PC-9 (cell line): ENCODE data around the gene CCDC12. TPM values are rescaled to one million over a fixed set of nuclear protein-coding genes. Genes with fewer than 3 reads are reported as not detected.
A peak's percentile ranks its signal among the peaks of the same experiment; 100 is the strongest.

Experiments
- BruUV-seq: library from RNA; stranded (reverse); fragments of 400-500 nt; replicated peaks from 2 replicates; lab custom pipeline; 2021; lab: Mats Ljungman, UMichigan
- CTCF ChIA-PET: fragments of 300-600 bp; sonication (Branson Sonifier 250); formaldehyde crosslinking; loops from one replicate; lab custom pipeline; 2022; ENCODE audit warnings: antibody characterized with exemption; lab: Charles Lee
- POLR2A ChIA-PET: fragments of 300-600 bp; sonication (Branson Sonifier 250); formaldehyde crosslinking; loops from one replicate; lab custom pipeline; 2022; ENCODE audit warnings: antibody characterized with exemption; ENCODE audit not compliant: unreplicated experiment; lab: Charles Lee
- DNase-seq, 2 experiments: peaks; one replicate each; pipeline versions ENCODE4 v3.0.0 to v3.0.0-alpha.2; 2015 to 2022; ENCODE audit warnings: mixed read lengths in 1 of 2
- H2AFZ ChIP-seq: fragments of 200-600 bp; sonication (generic); 2 replicates; pipeline ENCODE4 v1.8.1; 2017; ENCODE audit warnings: antibody characterized with exemption
- H3F3A ChIP-seq: fragments of 200-600 bp; sonication (generic); 2 replicates; pipeline ENCODE4 v1.8.1; 2017; ENCODE audit warnings: antibody characterized with exemption, mild to moderate bottlenecking, low read depth; ENCODE audit not compliant: insufficient read depth
- H3K27ac ChIP-seq: fragments of 200-600 bp; sonication (generic); 2 replicates; pipeline ENCODE4 v1.6.1; 2016; ENCODE audit warnings: mixed run types
- H3K27me3 ChIP-seq: fragments of 200-600 bp; sonication (generic); 2 replicates; pipeline ENCODE4 v1.6.1; 2016; ENCODE audit warnings: low read depth, mixed run types; ENCODE audit not compliant: insufficient read depth
- H3K36me3 ChIP-seq: fragments of 200-600 bp; sonication (generic); 2 replicates; pipeline ENCODE4 v1.6.1; 2016; ENCODE audit warnings: low read depth, mixed run types
- H3K4me1 ChIP-seq: fragments of 200-600 bp; sonication (generic); replicated peaks from 2 replicates; pipeline ENCODE4 v1.6.1; 2016; ENCODE audit warnings: mixed run types; ENCODE audit not compliant: insufficient read depth
- H3K4me2 ChIP-seq: fragments of 200-600 bp; sonication (generic); 2 replicates; pipeline ENCODE4 v1.6.1; 2017; ENCODE audit warnings: mixed run types
- H3K4me3 ChIP-seq: fragments of 200-600 bp; sonication (generic); 2 replicates; pipeline ENCODE4 v1.6.1; 2016; ENCODE audit warnings: mixed run types
- H3K79me2 ChIP-seq: fragments of 200-600 bp; sonication (generic); 2 replicates; pipeline ENCODE4 v1.6.1; 2017; ENCODE audit warnings: low read depth, mixed run types
- H3K9me2 ChIP-seq: fragments of 200-600 bp; sonication (generic); 2 replicates; pipeline ENCODE4 v1.8.1; 2017; ENCODE audit warnings: mild to moderate bottlenecking; ENCODE audit not compliant: insufficient read depth
- H3K9me3 ChIP-seq: fragments of 200-600 bp; sonication (generic); 2 replicates; pipeline ENCODE4 v1.8.1; 2016; ENCODE audit warnings: low read depth; ENCODE audit not compliant: insufficient read depth
- H4K20me1 ChIP-seq: fragments of 200-600 bp; sonication (generic); 2 replicates; pipeline ENCODE4 v1.8.1; 2017; ENCODE audit not compliant: insufficient read depth
- CTCF ChIP-seq: fragments of 200-600 bp; sonication (generic); conservative IDR thresholded peaks from 2 replicates; pipeline ENCODE4 v1.6.1; 2017; ENCODE audit warnings: mixed run types, antibody characterized with exemption, mild to moderate bottlenecking, moderate library complexity
- EZH2 ChIP-seq: fragments of 200-600 bp; sonication (generic); IDR thresholded peaks from 2 replicates; pipeline ENCODE4 v1.8.0; 2017; ENCODE audit warnings: antibody characterized with exemption, low read depth
- intact Hi-C: fragments of 100-400 bp; cut with micrococcal nuclease; formaldehyde crosslinking; loops from one replicate; pipeline ENCODE4 v1.10.0; 2022; ENCODE audit not compliant: unreplicated experiment
- total RNA-seq: library from RNA; stranded (reverse); gene quantifications from 2 replicates; pipeline ENCODE4 v1.2.3, GENCODE V29; 2021

The CCDC12 gene
- total RNA-seq, 1 experiment from 2014 or later = 39.3 TPM

DNA sequence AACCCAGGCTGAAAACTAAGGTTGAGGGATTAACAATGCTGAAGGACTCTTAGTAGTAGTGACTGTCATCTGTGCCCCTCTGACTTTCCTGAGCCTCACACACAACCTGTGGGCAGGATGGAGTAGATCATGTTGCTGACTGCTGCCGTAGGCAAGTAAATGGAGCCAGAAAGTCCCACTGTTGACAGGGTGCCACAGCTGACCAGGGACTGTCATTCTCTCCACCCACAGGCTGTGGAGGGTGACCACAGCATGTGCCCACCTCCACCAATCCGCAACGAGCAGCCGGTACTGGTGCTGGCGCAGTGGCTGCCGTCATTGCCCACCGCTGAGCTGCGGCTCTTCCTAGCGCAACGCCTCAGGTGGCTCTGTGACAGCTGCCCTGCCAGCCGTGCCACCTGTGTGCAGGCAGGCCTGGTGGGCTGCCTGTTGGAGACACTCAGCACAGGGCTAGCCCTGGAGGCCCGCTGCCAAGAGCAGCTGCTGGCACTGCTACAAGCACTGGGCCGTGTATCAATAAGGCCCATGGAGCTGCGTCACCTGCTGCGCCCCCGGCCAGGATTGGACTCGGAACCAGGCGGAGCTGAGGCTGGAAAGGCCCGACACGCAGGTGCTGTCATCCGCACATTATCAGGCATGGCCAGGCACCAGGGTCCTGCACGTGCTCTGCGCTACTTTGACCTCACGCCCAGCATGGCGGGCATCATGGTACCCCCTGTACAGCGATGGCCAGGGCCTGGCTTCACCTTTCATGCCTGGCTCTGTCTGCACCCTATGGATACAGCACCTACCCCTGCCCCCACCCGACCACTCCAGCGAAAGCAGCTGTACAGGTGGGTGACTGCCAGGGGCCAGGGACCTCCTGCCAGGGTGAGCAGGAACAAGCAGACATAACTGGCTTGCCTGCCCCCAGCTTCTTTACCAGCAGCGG, 18.5 kb upstream of the CCDC12 start:
- Histone ChIP-seq H3K27me3 (no peaks in the 10 kb centered on the region), H3K4me2 (no peak overlapping the region), H3K4me3 (no peak overlapping the region), H3K4me1 (no peaks in the 10 kb centered on the region), H3K9me2 (no peaks in the 10 kb centered on the region), H2AFZ (no peak overlapping the region), H3F3A (no peaks in the 10 kb centered on the region), H4K20me1 (no peaks in the 10 kb centered on the region), H3K79me2 (no peaks in the 10 kb centered on the region), H3K9me3 (no peaks in the 10 kb centered on the region), H3K36me3 (no peaks in the 10 kb centered on the region), H3K27ac (no peak overlapping the region)
- ChIA-PET CTCF (no interaction called here), POLR2A (no interaction called here)
- intact Hi-C loops = loop anchor here (5.0 kb wide), 1 partner anchor 288 kb away; no protein-coding TSS in a partner anchor
- DNase-seq = no peak
- TF ChIP-seq EZH2 (no peak), CTCF (no peak)
- no TSS peak for BruUV-seq

DNA sequence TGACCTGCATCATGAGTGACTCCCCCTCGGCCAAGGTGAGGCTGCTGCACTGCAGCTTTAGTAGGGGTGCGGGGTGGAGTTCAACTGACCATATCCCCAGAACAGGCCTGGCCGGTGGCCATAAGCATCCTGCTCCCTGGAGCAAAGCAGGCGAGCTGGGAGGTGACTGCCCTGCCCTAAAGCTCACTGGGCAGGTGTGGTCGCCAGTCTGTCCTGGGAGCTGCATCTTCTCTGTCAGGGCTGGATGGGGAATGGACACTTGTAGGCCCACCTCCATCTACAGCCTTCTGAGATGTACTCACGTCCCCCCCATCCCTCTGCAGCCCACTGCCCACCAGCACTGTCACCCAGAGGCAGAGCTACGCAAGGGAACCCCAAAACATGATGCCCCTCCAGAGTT, 17.4 kb upstream of the CCDC12 start:
- TF ChIP-seq CTCF (no peak), EZH2 (no peak)
- no peaks in the 10 kb centered on the region for H3K27me3 ChIP-seq
- ChIA-PET POLR2A (no interaction called here), CTCF (no interaction called here)
- H3F3A ChIP-seq = no peaks in the 10 kb centered on the region
- H4K20me1 ChIP-seq = no peaks in the 10 kb centered on the region
- no peaks in the 10 kb centered on the region for H3K9me3 ChIP-seq
- intact Hi-C loops = no loop called here
- H2AFZ ChIP-seq = no peak overlapping the region
- H3K79me2 ChIP-seq = no peaks in the 10 kb centered on the region
- H3K4me3 ChIP-seq = no peak overlapping the region
- no peaks in the 10 kb centered on the region for H3K9me2 ChIP-seq
- H3K4me1 ChIP-seq = no peaks in the 10 kb centered on the region
- H3K36me3 ChIP-seq = no peaks in the 10 kb centered on the region
- no peak overlapping the region for H3K4me2 ChIP-seq
- DNase-seq = no peak
- no peak overlapping the region for H3K27ac ChIP-seq
- no TSS peak for BruUV-seq

DNA sequence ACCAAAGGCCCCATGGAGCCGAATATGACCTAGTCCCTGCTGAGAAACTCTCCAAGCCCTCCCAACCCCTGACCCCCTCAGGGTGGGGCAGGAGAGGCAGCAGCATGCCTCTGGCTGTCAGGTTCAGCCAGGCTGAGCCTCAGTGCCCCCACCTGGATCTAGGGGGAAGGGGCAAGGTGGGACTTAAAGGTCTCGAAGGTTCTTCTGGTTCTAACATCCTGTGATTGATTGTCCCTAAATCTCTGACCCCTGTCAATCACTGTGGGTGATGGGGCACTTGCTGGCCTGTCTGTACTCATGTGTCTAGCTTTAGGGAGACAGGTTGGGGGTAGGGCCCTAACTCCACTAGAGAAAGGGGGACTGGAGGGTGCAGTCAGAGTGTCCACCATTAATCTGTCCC, 16.7 kb upstream of the CCDC12 start:
- ChIA-PET CTCF (no interaction called here), POLR2A (no interaction called here)
- TF ChIP-seq CTCF (no peak), EZH2 (no peak)

More for the DNA sequence above, 16.7 kb upstream of the CCDC12 start:
- H2AFZ ChIP-seq = no peak overlapping the region
- no peaks in the 10 kb centered on the region for H3K36me3 ChIP-seq
- no peaks in the 10 kb centered on the region for H3F3A ChIP-seq
- H3K9me2 ChIP-seq = no peaks in the 10 kb centered on the region
- H3K27ac ChIP-seq = no peak overlapping the region
- H3K9me3 ChIP-seq = no peaks in the 10 kb centered on the region
- H3K4me3 ChIP-seq = no peak overlapping the region
- H3K27me3 ChIP-seq = no peaks in the 10 kb centered on the region
- no peak overlapping the region for H3K4me2 ChIP-seq
- DNase-seq = peak in 1 of 2 experiments; percentile 15
- intact Hi-C loops = no loop called here
- no peaks in the 10 kb centered on the region for H4K20me1 ChIP-seq
- H3K79me2 ChIP-seq = no peaks in the 10 kb centered on the region
- H3K4me1 ChIP-seq = no peaks in the 10 kb centered on the region
- BruUV-seq = no TSS peak
